HUDEP-2 (cell line): ENCODE measurements around the gene SLC44A1.
"Not testable (repeated sequence)": the region's sequence is repeated elsewhere in the genome, so short reads cannot be mapped to it uniquely, and the experiment has no call there.

Source experiments
- DNase-seq, 76 experiments: peaks; one replicate each; lab custom pipeline; 2025; ENCODE audit not compliant: unreplicated experiment in 76 of 76; lab: John Stamatoyannopoulos, UW

Gene SLC44A1

DNA sequence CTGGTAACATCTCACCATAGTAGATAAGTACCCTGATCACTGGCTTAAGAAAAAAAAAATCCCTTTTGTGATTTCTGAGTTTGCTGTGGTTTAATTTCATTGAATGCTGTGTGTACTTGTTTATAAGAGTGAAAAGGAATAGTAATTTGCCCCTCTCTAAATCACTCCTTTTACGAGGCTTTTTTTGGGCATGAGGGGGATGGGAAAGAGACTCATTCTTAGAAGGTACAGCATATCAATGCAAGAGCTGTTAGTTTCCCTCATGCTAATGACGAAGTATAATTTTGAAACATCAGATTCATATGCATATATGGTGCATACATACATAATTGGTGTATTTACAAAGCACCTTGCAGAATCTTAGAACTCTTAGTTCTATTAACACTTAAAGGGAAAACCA lies 2.4 kb upstream of the SLC44A1 start:
- no peak for DNase-seq

DNA sequence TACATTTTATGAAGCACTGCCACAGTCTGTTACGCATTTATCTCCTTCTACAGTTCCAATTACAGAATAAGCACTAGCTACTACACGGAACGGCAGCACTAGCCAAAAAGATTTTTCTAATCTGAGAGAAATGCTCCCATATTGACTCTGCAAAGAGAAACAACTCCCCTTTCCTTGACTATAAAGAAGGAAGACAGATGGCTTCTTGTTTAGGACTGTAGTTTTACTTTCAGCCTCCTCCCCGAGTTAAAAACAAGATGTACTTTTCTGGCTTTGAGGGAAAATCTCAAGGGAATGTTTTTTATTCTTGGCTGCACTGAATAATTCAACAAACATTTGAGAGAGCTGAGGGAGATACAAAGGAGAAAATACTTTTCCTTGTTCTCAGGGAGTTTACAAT lies 1.9 kb upstream of the SLC44A1 start:
- DNase-seq: no peak

DNA sequence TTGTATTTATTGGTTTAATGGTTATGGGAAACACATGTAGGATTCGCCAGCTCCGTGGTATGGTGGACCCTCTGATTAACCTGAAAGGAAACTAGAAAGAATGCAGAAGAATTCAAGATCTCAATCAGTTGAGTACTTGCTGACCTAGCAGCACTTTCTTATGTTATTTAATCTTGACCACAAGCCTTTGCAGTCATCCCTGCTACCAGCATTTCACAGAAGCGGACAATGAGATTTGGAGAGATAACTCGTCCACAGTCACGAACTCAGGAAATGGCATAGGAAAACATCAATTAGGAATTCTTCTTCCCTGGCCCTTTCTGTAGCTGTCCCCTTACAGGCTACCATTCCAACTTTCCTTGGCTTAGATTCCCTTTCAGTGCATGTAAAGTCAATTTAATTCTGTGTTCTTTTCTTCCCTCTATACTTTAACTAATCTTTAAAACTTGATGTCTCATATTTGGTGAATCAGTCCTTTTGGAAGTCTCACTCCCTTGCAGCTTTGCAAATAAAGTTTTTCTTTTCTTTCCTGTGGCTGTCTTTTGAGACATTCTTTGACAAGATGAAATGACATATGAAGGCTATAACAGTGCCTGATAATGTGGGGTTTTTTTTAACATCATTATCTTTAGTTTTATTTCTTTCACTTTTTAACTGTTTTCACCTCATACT lies 1.3 kb upstream of the SLC44A1 start:
- peak in 4 of 76 experiments; percentile 11 to 22 (median 16) for DNase-seq

DNA sequence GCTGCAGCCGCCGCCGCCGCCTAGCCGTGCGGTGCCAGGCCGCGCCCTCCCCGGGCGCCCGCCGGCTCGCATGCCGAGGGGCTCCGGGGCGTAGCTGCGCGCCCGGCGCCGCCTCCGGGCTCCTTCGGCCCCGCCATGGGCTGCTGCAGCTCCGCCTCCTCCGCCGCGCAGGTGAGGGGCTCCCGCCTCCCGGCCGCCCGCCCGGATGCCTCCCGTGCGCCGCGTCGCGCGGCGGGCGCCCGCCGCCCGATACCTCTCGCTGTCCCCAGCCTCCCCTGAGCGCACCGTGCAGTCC lies 230 bp downstream of the SLC44A1 start:
- peak in 1 of 76 experiments; percentile 37 for DNase-seq

DNA sequence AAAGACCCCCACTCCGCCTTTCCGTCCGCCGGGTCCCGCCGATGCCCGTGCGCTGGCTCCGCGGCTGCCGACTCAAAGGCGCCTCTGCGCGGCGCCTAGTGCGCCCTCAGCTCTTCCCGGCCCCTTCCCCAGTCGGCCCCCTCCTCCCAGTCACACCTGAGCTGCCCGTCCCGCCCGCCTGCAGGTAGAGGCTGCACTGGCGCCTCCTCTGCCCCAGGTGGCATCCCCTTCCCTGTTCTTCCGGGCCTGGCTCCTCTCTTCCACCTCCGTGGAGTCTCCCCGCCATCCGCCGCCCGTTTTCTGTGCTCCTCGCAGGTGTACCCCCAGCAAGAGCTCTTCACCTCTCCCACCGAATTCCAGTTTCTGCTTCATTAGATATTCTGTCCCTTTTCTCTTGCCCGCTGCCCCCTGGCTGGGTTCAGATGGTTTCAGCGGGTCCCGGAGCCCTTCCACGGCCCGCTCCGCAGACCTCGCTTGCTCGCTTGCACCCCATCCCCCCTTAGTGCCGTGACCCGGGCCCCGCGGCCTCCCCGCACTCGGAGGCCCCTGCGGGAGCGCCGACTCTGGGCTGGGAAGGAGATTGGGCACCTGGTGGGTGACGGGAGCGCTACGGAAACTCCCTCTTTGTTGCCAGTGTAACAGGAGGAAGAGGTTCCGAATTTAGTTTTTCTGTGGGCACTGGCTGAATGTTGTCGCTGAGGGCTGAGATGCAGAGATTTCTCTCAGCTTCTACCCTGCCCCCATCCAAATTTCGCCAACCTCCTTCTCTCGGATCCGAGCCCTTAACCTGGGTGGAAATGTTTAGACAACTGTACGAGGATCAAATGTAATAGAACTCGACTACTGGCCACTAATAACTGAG lies 809 bp downstream of the SLC44A1 start:
- peak in 10 of 76 experiments; percentile 2 to 44 (median 14) for DNase-seq

DNA sequence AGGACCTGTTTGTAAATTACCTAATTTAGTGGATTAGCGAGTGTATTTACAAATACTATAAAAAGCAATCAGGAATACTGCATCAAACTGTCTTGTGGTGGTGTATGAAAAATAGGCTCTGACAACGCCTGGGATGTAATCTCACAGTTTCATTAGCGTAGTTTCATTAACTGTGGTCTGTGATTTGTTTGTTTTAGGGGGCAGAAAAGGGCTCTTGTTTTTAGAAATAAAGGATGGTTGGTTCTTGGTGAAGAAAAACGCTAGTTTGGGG lies 1.4 kb downstream of the SLC44A1 start:
- DNase-seq: no peak

DNA sequence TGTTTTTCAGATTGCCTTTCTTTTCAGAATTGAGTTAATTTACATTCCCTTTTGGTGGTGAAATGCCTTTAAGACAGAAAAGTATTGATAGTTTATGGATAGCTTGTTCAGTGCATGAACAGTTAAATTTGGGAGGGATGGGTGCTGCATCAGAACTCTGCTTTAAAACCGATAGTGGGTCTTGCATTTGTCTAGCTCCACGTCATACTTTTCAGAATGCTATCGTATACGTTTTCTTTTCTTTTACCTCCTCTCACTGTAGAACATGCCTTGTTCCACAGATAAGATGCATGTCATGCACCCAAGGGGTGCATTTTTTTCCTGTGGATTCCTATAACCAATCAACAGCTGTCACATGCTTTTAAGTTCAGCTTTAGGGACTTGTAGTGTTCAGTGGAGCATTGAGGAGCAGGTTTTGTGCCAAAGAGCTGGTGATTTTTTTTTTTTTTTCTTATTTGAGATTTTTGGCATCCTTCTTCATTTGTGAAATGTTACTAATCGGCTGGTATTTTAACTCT lies 2.3 kb downstream of the SLC44A1 start:
- peak in 2 of 76 experiments; percentile 5 to 12 for DNase-seq

DNA sequence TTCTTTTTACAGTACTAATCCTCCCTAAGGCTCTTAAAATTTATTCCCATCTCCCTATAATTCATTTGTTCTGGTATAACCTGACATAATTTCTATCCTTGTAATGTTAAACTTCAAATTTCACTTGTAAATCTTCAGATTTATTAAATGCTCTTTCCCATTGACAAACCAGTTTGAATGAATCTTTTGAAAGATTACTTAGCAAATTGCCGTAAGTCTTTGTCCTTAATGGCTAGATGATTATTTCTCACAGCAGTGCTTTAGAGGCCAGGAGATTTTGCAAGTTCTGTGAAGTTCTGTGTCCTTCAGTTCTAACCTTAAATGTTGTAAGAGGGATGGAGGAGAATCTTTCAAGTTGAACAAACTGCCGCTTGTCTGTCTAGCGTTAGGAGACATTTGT lies 4.2 kb downstream of the SLC44A1 start:
- no peak for DNase-seq

DNA sequence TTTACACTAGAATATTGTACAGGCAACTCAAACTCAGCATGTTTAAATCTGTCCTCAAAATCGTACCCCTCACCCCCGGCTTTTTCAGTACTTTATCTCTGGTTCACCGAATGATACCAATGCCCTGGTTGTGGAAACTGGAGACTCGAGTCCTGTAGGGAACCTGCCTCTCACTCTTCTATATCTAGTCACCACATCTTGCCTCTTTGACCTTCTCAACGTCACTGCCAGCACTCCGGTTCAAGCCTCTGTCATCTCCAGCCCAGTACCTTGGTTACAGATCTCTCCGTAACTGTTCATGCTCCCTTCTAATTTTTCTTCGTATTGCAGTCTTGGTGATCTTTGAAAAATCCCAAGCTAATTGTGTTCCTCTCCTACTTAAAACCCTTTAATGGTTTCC lies 6.7 kb downstream of the SLC44A1 start:
- no peak for DNase-seq

DNA sequence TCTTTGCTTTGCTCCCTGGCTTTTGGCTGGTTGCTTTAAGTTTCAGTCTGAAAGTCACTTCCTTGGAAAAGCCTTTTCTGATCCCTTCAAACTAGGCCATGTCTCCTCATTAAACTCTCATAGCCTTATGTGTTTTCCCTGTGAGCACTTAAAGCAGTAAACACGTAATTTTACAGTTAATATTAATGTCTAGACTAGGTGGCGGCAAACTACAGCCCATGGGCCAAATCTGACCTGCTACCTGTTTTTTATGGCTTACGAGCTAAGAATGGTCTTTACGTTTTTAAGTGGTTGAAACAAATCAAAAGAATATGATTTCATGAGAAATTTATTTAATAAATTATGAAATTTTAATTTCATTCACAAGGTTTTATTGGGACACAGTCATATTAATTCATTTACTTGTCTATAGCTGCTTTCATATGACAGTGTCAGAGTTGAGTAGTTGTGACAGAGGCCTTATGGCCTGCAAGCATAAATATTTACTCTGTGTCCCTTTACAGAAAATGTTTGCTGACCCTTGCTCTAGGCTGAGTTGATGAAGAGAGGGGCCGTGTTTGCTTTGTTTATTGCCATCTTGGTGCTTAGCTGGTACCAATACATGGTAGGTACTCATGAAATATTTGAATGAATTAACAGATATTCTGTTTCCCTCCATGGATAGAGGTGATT lies 7.4 kb downstream of the SLC44A1 start:
- DNase-seq: no peak

DNA sequence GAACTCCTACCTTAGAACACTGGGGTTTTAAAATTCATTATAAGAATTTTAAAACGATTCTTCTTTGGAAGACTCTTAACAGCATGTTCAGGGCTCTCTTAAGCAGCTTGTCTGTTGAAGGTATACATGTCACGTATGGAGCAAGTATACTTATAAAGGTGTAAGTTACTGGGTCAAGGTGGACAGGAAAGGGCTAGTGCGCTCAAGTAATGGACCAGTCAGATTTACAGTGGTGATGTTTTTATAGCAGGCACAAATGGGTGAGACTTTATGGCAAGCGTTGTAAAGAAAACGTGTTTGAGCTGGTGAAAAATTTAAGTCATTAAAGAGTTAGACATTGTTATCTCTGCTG lies 7.9 kb downstream of the SLC44A1 start:
- no peak for DNase-seq

DNA sequence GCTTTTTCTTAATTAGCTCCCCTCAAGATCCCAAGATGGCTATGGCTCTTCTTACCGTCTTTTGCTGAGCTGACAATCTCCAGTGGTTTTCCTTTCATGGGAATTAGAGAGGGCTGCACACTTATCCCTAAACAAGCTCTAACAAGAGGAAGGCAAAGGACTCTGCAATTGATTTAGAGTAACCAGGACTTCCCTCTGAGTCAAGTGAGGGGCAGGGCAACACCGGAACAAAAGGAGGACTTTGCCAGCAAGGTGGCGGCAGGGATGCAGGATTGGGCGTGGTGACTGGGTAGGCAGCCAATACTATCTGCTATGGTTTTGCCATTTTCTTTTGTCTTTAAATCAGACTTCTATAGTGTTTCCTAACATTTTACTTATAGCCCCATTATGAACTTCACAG lies 9.8 kb downstream of the SLC44A1 start:
- no peak for DNase-seq

DNA sequence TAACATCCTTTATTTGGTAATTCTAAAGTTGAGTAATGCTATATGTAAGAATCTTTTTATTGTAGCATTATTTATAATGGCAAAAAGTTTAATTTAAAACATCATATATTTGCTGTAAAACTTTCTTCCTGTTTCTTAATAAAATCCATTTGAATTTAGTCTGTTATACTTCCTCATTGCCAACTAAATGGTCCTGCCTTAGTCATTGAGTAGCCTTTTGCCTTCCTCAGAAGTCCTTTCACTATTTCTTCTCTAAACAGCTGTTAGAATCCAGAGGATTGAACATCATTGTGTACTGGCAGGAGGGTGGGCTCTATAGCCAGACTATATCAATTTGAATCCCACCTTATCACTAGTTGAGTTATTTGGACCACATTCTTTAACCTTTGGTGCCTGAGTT lies 11.0 kb downstream of the SLC44A1 start:
- no peak for DNase-seq

DNA sequence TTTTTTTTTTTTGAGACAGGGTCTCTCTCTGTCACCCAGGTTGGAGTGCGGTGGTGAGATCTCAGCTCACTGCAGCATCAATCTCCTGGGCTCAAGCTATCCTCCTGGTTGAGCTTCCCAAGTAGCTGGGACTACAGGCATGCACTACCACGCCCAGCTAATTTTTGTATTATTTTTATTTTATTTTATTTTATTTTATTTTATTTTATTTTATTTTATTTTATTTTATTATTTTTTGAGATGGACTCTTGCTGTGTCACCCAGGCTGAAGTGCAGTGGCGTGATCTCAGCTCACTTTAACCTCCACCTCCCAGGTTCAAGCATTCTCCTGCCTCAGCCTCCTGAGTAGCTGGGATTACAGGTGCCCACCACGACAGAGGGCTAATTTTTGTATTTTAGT lies 12.1 kb downstream of the SLC44A1 start:
- DNase-seq: not testable (repeated sequence)

DNA sequence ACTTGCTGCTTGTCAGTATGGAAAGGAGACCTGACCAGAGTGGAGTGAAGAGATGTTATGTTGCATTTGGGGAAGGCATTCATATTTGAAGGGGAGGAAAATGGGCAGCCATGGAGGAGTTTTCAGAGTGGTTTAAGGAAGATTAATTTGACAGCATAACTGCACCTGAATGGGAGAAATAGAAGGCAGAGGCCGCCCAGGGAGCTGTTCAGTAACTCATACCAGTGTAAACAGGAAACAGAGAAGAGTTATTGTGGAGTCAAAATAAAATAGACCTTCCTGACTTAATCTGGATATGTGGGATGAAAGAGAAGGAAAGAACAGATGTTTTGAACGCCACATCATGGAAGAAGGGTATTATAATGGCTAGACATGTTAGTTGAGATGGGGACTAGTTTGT lies 13.4 kb downstream of the SLC44A1 start:
- no peak for DNase-seq

DNA sequence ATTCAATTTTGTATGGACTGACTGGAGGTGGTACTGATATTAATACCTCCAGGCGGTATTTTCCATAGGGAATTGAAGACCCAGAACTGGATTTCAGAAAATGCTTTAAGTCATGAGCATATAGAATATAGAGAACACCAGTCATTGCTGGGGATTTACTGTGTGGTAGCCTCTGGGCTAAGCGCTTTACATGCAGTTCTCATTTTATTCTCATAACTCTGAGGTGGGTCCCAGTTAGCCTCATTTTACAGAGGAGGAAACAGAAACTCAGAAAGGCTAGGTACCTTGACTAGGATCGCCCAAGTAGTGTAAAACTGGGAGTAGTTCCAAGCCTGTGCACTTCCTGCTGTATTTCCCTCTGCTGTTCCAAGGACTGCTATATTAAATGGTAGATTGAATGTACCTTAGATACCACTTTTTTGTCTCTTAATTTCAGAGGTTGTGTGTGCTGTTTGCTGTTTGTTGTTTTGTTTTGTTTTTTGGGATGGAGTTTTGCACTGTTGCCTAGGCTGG lies 13.8 kb downstream of the SLC44A1 start:
- DNase-seq: no peak

DNA sequence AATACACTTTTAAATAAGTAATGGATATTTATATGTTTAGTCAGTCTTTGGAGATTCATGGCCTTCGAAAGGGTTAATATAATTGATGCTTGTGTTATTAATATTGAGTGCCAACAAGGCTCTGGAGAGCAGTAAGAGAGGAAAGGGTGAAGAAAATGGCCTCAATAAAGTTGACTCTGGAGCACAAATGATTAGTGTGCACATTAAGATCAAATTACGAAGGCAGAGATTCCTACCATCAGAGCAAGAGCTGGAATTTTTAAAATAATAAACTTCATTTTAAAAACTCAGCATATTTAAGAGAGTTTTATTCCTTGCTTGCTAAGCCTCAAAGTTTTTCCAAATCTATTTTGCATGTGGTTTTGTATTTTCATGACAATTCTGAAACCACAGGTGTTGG lies 14.8 kb downstream of the SLC44A1 start:
- DNase-seq: no peak

DNA sequence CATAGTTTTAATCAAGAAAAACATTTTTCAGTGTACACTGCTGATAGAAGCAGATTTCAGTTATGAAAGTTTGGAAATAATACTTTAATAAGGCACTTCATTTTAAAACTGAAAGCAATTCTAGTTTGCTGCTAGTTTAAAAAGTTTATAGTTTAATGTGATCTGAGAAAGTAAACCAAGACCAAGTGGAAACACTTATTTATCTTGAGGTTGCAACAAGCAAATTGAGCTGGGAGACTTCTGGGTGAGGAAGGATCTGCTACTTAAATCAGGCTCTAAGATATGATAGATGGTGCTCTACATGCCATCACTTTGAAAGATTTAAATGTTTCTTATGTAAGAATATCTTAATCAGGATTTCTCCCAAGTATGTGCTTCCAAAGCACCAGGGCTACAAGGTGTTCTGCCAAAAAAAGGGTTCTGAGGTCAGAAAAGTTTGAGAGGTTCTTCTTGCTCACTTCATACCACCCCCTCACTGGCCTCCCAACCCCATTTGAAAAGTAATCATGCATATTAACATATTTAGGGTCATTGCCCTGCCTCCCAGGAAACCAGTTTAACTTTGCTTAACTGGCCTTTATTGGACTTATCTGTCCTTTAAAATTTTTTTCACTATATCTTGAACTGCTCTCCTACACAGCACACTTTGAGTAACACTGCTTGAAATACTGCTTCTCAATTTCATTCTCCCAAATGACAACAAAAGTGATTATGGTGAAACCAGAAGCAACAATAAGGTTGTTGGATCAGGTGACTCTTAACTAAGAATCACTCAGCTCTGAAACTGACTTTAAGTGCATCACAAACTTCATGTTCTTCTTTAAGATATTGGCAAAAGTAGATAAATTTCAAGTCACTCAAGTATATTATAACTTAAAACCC lies 15.5 kb downstream of the SLC44A1 start:
- no peak for DNase-seq

DNA sequence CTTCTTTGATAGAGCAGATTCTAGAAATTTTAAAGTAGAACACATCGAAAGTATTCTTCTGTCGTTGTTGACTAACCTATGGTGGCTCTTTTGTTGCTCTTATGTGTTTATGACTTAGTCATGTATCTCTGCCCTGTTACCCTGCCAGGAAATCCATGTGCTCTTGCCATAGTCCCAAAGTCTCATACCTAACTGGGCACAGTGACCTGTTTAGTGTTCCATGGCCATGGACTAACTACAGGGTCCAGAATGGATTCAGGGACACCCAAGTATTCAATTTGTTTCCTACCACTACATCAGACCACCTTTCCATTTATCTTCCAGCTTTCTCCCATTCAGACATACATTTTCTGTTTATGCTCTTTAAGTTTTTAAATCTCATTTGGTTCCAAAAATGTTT lies 18.0 kb downstream of the SLC44A1 start:
- no peak for DNase-seq

DNA sequence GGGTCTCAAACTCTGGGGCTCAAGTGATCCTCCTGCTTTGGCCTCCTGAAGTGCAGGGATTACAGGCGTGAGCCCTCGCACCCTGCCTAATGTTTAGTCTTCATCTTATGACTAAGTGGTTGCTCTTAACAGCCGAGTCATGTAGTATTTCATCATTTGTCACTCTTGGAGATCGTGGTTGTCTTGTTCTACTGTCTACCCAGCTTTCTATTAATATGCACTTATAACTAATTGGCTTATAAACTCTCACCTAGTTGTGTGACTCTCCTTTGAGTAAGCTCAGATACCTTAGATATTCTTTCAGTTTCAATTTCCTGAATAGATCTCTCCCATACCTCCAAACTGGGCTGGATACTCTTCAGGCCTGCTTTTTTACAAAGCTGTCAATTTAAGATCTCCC lies 19.9 kb downstream of the SLC44A1 start:
- no peak for DNase-seq

DNA sequence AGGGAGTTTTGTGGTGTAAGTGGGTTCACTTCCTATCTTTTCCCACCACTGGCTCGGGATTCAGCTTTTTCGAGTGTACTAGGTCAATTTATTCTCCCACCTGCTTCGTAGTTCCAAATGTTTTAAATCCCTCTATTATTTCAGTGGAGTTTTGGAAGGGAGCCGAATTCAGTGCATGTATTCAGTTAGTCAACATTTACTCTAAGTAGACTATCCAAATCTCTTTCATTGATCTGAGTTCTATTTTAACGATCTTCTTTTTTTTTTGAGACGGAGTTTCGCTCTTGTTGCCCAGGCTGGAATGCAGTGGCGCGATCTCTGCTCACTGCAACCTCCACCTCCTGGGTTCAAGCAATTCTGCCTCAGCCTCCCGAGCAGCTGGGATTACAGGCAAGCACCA lies 23.8 kb downstream of the SLC44A1 start:
- DNase-seq: not testable (repeated sequence)
